Measurements from ENCODE around the gene COL4A5. TPM values are rescaled to one million over a fixed set of nuclear protein-coding genes. Genes with fewer than 3 reads are reported as not detected.
"Not testable (repeated sequence)": the region's sequence is repeated elsewhere in the genome, so short reads cannot be mapped to it uniquely, and the experiment has no call there.

The COL4A5 gene
- total RNA-seq, 1 experiment from 2014 or later: 39.4 TPM

DNA sequence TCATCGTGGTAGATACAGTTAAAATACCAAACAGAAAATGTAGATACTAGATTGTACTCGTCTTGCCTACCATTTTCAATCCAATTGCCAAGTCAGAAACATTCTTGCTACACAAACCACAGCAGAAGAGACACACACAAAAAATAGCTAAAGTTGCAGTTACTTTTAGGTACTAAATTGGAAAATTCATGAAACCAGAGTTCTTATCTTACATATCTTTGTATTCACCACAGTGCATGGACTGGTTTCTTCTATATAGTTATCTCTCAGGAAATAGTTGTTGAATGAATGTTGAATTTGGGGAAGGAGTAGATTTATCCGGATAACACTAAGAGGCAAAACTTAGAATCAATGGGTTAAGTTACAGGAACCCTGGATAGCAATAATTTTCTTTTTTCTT lies 14.2 kb downstream of the COL4A5 start:
- no peak for DNase-seq (ENCODE audit: low spot score)

DNA sequence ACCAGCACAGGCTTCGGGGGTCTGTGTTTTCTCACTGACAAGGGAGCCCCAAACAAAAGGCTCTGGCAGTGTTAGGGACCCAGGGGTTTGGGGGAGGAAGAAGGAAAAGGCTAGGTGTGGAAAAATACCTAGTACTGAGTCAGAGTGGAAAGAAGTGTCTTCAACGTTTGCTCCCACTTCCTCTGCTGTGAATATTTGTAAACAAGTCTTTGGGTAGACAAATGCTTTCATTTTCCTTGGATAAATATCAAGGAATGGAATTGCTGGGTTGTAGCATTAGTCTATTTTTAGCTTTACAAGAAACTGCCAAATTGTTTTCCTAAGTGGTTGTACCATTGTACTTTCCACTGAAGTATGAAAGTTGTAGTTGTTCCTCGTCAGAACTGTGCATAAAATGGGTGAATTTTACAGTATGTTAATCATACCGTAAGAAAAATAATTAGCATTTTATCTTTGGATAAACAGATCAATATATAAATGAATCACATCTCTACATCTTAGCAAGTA lies 17.4 kb downstream of the COL4A5 start:
- peak; percentile 44 for DNase-seq (ENCODE audit: low spot score)

DNA sequence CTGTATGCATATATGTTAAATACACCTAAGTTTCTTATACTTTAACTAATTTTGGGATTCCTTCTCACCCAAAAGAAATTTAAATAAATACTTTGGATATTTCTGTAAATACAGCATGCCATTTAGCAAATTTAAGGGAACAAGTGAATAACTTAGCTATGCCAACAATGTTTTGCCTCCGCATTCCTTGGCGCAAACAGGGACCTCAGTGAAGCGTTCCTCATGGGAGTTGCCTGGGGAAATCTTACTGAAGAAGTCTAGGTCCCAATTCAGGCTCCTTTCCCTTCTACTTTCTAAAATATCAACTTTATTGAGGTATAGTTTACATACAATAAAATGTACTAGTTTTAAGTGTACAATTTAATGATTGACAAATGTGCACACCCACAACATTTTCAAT lies 25.0 kb downstream of the COL4A5 start:
- no peak for DNase-seq (ENCODE audit: low spot score)

DNA sequence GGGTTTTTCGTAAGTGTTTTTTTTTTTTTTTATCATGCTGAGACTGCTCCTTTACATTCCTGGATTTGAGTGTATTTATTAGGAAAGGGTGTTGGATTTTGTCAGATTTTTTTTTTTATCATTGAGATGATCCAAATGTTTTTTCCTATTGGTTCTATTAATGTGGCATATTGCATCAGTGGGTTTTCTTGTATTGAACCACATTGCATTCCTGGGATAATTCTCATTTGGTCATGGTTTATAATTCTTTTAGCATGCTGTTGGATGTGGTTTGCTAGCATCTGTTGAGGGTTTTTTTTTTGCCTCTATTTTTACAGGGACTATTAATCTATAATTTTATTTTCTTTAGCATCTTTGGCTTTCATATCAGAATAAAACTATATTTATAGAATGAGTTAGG lies 28.8 kb downstream of the COL4A5 start:
- DNase-seq (ENCODE audit: low spot score): peak; percentile 30

DNA sequence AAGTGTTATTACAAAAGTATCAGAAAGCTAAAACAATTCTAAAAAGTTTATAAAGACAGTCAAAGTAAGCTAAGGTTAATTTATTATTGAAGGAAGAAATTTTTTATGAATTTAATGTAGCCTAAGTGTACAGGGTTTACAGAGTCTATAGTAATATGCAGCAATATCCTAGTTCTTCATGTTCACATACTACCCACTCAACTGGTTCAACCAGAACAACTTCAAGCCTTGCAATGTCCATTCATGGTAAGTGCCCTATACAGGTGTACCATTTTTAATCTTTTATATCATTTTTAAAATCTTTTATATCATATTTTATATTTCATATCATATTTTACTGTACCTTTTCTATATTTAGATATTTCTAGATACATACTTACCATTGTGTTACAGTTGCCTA lies 34.3 kb downstream of the COL4A5 start:
- no peak for DNase-seq (ENCODE audit: low spot score)

DNA sequence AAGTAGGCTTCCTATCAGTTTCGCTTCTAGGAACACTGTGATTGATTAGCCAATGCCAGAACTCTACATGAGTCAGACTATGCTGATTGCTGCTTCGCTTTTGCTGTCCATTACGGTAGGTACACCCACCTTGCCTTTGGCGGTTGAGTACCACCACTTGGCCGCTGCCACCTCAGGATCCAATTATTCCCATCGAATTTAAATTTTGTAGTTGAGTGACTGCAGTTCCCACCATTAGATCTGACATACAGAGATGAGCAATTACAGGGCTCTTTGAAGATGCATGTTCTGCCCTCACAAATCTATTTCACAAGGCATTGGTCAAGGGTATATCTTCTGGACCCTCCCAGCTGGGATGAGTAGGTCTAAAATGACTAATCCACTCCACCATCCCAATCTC lies 41.9 kb downstream of the COL4A5 start:
- not testable (repeated sequence) for DNase-seq (ENCODE audit: low spot score)

DNA sequence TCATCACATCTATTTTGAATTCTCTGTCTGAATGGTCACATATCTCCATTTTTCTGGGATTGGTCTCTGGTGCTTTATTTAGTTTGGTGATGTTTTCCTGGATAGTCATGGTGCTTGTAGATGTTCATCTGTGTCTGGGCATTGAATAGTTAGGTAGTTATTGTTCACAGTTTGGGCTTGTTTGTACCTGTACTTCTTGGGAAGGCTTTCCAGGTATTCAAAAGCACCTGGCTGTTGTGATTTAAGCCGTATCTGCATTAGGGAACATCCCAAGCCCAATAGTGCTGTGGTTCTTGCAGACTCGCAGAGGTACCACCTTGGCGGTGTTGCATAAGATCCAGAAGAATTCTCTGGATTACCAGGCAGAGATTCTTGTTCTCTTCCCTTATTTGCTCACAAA lies 44.6 kb downstream of the COL4A5 start:
- no peak for DNase-seq (ENCODE audit: low spot score)

DNA sequence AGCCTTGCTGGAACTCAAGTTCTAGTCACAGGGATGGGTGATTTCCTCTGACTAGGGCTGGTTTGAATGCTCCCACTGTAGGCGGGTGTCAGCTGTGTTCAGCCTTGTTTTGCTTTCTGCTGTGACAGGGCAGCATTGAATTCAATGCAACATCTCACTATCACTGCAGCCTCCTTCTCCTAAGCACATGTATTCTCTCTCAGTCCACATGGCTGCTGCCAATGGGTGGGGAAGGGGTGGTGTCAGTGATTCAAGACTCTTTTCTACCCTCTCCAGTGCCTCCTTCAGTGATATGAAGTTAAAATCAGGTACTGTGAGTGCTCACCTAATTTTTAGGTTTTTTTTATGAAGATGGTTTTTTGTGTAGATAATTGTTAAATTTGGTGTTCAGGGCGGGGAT lies 46.3 kb downstream of the COL4A5 start:
- no peak for DNase-seq (ENCODE audit: low spot score)

DNA sequence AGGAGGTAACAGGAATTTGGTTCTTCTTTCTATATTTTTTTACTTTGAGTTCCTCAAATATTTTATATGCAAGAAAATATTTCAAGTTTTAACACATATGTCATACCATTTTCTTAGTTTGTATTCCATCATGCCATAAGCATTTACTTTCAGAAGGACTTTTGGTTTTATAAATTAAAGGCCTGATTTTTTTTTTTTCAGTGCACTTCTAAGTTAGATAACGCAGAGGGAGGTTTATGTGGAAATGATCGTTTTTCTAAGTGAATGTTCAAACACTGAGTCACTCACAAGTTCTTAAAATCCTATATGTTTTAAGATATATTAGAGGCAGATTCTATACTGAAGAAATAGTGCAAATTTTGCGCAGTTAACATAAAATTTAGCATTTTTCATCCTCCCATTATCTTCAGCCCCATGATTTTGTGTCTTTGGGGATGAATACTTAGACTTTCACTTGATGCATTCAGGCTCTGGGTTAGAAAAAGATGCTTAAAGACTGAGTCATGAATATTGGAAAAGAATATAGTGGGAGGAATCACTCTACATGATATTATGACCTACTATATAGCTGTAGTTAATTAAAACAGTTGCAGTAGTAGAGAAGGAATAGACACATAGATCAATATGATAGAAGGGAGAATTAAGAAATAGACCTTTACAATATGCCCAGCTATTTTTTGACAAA lies 54.9 kb downstream of the COL4A5 start:
- DNase-seq (ENCODE audit: low spot score): no peak

DNA sequence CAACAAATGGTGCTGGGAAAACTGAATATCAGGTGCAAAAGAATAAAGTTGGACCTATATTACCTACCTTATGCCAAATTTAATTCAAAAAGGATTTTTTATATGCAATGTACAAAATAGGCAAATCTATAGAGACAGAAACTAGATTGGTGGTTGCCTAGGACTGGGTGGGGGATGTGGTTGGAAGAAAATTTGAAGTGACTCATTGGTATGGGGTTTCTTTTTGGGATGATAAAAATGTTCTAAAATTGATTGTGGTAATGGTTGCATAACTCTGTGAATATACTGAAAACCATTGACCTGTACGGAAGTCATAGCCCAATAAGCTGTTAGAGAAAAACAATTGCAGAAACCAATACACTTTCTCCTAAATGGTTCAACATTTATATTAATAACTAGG lies 72.1 kb downstream of the COL4A5 start:
- DNase-seq (ENCODE audit: low spot score): no peak

DNA sequence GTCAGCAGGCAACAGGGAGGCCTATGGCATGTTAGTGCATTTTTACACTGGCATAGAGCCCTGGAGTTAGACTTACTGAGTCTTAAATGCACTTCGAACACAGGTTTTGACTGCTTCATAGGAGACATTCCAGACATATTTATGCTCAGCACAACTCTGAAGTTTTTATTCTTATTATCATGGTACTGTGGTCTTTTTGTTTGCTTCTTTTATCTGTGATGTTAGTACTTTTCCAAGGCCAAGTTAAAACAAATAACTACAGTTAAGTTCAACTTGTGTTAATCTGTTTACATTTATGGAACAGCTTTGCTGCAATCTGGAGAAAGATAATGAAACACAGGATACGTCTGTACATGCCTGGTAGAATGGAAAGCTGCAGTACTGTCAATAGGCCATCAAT lies 76.5 kb downstream of the COL4A5 start:
- DNase-seq (ENCODE audit: low spot score): peak; percentile 26

DNA sequence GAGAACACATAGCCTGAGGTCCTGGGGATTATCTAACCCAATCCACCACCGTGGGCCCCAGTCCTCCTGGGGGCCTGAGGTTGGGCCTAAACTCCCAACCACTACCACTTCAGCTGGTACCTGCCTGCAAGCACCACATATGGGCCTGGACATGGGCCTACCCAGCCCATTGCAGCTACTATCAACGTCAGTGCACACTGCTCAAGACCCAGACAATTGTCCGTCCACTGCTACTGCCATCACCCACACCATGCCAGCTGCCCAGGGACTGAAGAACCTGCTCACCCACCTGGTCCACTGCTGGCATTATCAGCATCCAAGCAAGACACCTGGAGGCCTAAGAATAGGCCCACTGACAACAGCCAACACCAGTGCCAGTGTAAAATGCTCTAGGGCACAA lies 88.1 kb downstream of the COL4A5 start:
- no peak for DNase-seq (ENCODE audit: low spot score)

DNA sequence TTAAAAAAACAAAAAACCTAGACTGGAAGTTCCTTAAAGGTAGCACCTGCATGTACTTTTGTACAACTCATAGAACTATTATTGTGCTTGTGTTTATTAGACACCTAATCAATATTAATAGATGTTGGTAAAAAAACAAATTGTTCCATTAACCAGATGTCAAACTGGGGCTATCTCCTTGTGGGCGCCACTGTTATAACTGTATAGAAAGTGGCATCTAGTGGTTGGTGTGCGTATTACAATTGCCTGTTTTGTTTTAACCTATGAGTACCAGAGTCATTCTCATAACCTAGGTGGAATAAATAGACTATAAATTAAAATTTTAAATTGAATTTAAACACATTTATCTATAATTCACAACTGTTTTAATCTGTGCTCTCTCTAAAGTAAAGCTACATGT lies 97.4 kb downstream of the COL4A5 start:
- DNase-seq (ENCODE audit: low spot score): peak; percentile 21

DNA sequence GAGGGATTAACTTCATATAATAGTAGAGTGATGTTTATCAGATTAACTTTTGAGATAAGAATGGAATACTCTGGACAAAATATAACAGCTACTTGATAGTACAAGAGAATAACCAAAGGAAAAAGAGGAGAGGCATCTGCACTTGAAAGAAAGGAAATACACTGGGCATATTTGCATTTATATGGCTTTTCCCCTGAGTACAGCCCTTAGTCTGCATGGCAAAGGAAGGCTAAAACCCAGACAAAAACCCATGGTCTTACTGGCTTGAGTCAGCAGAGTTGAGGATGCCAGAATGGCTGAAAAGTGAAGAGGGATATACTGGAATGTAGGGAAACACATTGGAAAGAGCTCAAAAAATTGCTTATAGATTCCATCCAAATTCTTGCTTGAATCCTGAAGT lies 101.6 kb downstream of the COL4A5 start:
- no peak for DNase-seq (ENCODE audit: low spot score)

DNA sequence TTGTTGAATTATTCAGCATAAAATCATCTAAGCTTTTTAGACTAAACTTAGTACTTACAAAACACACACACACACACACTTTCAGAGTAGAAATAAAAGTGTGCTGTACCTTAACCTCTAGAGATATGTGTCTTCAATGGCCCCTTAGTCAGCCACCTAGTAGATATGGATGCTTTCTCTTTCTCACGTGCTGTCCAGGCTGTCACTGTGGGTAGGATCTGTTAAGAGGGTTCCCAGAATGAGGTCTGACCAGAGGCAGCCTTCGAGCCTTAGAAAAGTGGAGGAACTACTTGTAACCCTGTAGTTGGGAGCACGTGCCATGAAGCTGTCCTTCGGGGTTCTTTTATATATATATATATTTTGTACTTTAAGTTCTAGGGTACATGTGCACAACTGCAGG lies 117.9 kb downstream of the COL4A5 start:
- DNase-seq (ENCODE audit: low spot score): no peak

DNA sequence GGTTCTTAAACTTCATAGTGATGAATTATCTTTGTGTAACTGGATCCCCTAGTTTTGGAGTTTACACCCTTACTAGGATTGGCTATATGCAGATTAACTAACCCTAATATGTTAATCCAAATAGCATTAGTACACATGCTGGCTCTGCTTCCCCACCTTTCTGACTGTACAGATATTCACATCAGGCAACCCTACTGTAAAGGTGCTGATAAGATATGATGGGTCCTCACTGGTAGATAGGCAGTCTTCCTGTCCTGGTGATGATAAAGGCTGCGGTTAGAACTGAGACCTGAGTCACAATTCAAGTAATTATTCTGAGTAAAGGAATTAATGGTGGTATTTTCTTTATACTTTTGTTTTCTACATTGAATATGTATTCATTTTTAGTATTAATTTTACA lies 118.6 kb downstream of the COL4A5 start:
- DNase-seq (ENCODE audit: low spot score): no peak

DNA sequence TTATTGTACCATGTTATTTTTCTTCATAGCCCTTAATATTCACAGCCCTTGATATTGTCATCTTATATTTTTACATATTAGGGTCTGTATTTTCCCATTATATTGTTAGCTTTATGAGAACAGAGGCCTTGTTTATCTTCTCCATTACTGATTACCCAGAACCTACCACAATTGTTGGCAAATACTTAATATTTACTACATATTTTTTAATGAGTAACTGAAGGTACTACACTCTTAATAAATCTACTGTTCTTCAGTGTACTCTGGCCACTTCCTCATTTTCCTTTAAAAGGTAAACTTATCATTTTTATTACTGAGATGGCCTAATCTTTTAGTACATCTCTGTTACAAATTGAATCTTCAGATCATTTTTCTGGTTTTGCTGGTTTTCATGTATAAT lies 133.5 kb downstream of the COL4A5 start:
- DNase-seq (ENCODE audit: low spot score): no peak

DNA sequence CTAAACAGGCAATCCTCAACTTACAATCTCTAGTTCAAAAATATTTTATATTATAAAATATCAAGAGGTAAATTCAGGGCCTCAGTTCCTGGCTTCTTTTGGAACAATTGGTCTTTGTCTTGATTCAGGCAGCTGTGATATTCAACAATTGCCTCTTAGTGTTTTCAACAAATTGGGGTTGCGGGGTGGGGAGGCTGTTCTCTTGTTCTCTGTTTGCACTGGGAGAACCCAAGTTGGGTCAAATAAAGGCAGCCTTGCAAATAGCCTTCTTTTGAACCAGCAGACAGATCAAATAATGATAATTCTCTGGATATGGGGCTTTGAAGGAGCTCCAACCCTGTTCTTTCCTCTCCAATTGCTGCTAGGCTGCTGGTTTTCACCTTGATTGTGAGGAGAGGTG lies 142.5 kb downstream of the COL4A5 start:
- no peak for DNase-seq (ENCODE audit: low spot score)

DNA sequence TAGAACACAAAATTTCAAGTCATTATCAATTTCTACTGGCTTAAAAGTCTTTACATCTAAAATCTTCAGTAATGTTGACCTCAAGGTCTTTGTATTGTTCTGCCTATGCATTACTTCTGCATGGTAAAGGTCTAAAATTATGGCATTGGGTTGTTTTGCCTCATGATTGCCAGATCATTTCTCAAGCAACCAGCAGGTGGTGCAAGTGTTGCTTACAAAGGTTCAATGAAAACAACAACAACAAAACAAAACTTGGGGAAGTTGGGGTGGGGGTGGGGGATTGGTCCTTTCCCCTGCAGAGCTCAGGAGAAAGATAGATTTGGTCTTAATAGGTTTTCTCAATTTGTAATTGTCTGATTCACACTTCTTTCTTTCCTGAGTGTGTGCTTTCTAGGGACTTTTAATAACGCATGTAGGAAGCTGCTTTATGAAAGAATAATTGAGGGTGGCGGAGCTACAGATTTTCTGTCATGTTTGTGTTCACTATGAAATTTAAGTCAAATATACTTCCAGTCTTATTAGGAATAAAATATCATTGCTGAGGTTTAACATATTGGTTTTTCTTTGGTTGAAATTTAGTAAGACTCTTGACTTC lies 145.1 kb downstream of the COL4A5 start:
- peak; percentile 3 for DNase-seq (ENCODE audit: low spot score)

DNA sequence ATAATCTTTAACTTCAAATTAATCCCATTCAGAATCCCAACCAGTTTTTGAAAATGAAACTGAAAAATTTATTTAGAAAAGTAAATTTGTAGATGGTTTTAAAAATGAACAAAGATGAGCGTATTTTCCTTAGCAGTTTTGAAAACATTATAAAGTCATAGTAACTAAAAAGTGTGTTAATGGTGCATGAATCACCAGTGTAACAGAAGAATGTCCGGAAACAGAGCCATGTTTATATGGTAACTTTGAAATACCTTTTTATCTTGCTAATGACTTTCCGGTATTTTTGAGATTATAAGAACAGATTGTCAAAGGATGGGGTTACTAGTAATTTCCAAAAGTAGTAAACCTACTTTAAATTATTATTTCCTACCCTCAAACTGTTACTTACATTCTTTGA lies 150.9 kb downstream of the COL4A5 start:
- DNase-seq (ENCODE audit: low spot score): peak; percentile 3

DNA sequence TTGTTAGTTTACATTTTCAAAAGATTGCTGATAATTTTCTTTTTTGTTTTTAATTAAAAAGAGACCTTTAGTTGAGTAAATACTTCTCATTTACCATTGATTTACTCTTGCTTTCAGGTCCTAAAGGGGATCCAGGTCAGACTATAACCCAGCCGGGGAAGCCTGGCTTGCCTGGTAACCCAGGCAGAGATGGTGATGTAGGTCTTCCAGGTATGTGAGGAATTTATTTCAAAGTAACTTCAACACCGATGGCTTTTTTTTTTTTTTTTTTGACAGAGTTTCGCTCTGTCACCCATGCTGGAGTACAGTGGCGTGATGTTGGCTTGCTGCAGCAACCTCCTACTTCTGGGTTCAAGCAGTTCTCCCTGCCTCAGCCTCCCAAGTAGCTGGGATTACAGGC lies 161.6 kb downstream of the COL4A5 start:
- DNase-seq (ENCODE audit: low spot score): no peak

DNA sequence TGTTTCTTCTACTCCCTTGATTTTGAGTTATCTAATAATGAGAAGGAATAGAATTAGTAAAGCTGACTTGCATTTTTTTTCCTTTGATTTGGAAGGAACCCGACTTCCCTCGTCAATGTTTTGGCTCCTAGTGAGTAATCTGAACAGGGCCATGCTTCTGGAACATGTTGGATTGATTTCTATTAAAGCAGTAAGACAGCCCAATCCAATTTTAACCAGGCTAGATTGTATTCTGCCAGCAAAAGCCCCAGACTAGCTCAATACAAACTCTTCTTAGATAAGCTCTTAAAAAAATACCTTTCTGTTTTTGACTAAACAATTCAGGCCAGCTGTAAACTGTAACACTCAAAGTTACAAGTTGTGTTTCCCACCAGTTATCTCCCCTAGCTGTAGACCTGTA lies 170.5 kb downstream of the COL4A5 start:
- no peak for DNase-seq (ENCODE audit: low spot score)

DNA sequence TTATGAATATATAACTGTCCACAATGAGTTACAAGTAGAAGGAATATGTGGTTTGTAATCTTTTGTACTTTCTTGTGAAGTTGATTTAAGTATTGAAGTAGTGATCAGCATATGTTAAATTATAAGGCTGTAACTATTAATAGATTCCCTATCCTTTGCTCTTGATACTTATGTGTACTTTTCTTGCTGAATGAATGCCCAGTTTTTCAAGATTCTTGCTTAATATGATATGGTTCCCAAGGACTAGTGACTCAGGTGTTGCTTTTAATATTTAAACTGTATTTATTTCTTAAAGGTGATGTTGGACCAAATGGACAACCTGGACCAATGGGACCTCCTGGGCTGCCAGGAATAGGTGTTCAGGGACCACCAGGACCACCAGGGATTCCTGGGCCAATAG lies 175.0 kb downstream of the COL4A5 start:
- DNase-seq (ENCODE audit: low spot score): no peak

DNA sequence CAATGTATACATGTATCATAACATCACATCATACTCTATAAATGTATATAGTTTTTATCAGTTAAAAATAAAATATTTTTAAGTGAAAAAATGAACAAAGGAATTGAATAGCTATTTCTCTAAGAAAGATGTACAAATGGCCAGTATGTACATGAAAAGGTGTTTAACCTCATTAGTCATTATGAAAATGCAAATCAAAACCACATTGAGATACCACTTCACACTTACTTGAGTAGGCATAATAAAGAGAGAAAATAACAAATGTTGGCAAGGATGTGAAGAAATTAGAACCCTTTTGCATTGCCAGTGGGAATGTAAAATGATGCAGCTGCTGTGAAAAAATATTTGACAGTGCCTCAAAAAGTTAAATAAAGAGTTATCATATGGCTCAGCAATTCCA lies 201.2 kb downstream of the COL4A5 start:
- DNase-seq (ENCODE audit: low spot score): no peak

Data from H4 (cell line).